ENCODE results near the gene TMEM232. TPM values are rescaled to one million over a fixed set of nuclear protein-coding genes. Genes with fewer than 3 reads are reported as not detected.

The TMEM232 gene
- polyA plus RNA-seq (2012; ENCODE audit: insufficient read depth, insufficient read length, low read depth), result 1.1 TPM

GRCh38 chr5:110726249-110727024, at the start of gene TMEM232:
TSS of gene TMEM232 (minus strand) at chr5:110726671. CDS start at chr5:110667352, 59,319 bp downstream.
- no peak for TF ChIP-seq CTCF (IDR thresholded peaks at IDR 0.05; ENCODE audit: low read depth, low read length)
- DNase-seq, result peak; percentile 86
- H3K27me3 ChIP-seq, result no peaks in the 10 kb centered on the region; the same call in 1 of the 2 replicates
- H3K4me1 ChIP-seq, result no peaks in the 10 kb centered on the region
- H3K9me3 ChIP-seq, result no peaks in the 10 kb centered on the region
- peak within 1 kb of the TSS; percentile 84 for H3K4me3 ChIP-seq (ENCODE audit: low read depth, low read length)
- no peaks in the 10 kb centered on the region for H3K36me3 ChIP-seq

GRCh38 chr5:110770286-110770685, 43.8 kb upstream of the TMEM232 start:
- H3K4me1 ChIP-seq, result no peaks in the 10 kb centered on the region
- no peak for TF ChIP-seq CTCF (IDR thresholded peaks at IDR 0.05; ENCODE audit: low read depth, low read length)
- peaks cover 20% of the 10 kb centered on the region for H3K27me3 ChIP-seq
- no peak for DNase-seq
- H3K4me3 ChIP-seq (ENCODE audit: low read depth, low read length), result no peak overlapping the region
- H3K9me3 ChIP-seq, result no peaks in the 10 kb centered on the region
- no peaks in the 10 kb centered on the region for H3K36me3 ChIP-seq

GRCh38 chr5:110769000-110769681, 42.7 kb upstream of the TMEM232 start:
- no peak for DNase-seq
- no peak overlapping the region for H3K4me3 ChIP-seq (ENCODE audit: low read depth, low read length)
- no peak for TF ChIP-seq CTCF (IDR thresholded peaks at IDR 0.05; ENCODE audit: low read depth, low read length)

GRCh38 chr5:110768138-110768860, 41.8 kb upstream of the TMEM232 start:
- no peaks in the 10 kb centered on the region for H3K4me1 ChIP-seq
- no peak overlapping the region for H3K4me3 ChIP-seq (ENCODE audit: low read depth, low read length)
- no peaks in the 10 kb centered on the region for H3K9me3 ChIP-seq
- H3K36me3 ChIP-seq, result no peaks in the 10 kb centered on the region
- DNase-seq, result no peak
- H3K27me3 ChIP-seq, result peaks cover 17% of the 10 kb centered on the region
- TF ChIP-seq CTCF (IDR thresholded peaks at IDR 0.05; ENCODE audit: low read depth, low read length), result no peak

More at GRCh38 chr5:110769000-110769681, 42.7 kb upstream of the TMEM232 start:
- Histone ChIP-seq H3K36me3 (no peaks in the 10 kb centered on the region), H3K4me1 (no peaks in the 10 kb centered on the region), H3K27me3 (peaks cover 19% of the 10 kb centered on the region), H3K9me3 (no peaks in the 10 kb centered on the region)

GRCh38 chr5:110760158-110760557, 33.7 kb upstream of the TMEM232 start:
- peaks cover 25% of the 10 kb centered on the region for H3K36me3 ChIP-seq
- H3K27me3 ChIP-seq, result no peaks in the 10 kb centered on the region
- H3K9me3 ChIP-seq, result no peaks in the 10 kb centered on the region
- TF ChIP-seq CTCF (IDR thresholded peaks at IDR 0.05; ENCODE audit: low read depth, low read length), result no peak
- H3K4me1 ChIP-seq, result no peaks in the 10 kb centered on the region
- no peak overlapping the region for H3K4me3 ChIP-seq (ENCODE audit: low read depth, low read length)
- DNase-seq, result no peak

Measured in BE2C (cell line).